PC-3 (cell line): Measurements from ENCODE around the gene ANGPTL2. TPM values are rescaled to one million over a fixed set of nuclear protein-coding genes. Genes with fewer than 3 reads are reported as not detected.
A peak's percentile ranks its signal among the peaks of the same experiment; 100 is the strongest.

Source experiments
- ATAC-seq: fragments of 200-7000 bp; cut with Tn5 transposase; 2 replicates; pipeline ENCODE4 v1.9.1; 2020; ENCODE audit warnings: mild to moderate bottlenecking, moderate library complexity
- BruUV-seq: library from RNA; stranded (reverse); fragments of 400-500 nt; replicated peaks from 2 replicates; lab custom pipeline; 2021; lab: Mats Ljungman, UMichigan
- CTCF ChIA-PET: fragments of 300-600 bp; sonication (Branson Sonifier 250); formaldehyde crosslinking; loops from one replicate; lab custom pipeline; 2022; ENCODE audit warnings: antibody characterized with exemption; lab: Charles Lee
- POLR2A ChIA-PET: fragments of 300-600 bp; sonication (Branson Sonifier 250); formaldehyde crosslinking; loops from one replicate; lab custom pipeline; 2022; ENCODE audit warnings: antibody characterized with exemption; ENCODE audit not compliant: unreplicated experiment; lab: Charles Lee
- DNase-seq: peaks from one replicate; pipeline ENCODE4 v3.0.0-alpha.2; 2015
- H2AFZ ChIP-seq: fragments of 300-600 bp; sonication (generic); 2 replicates; pipeline ENCODE4 v1.6.0; 2016; ENCODE audit warnings: antibody characterized with exemption, low read length
- H3F3A ChIP-seq: fragments of 300-600 bp; sonication (generic); one replicate; pipeline ENCODE4 v1.6.0; 2017; ENCODE audit warnings: antibody characterized with exemption, low read length, control low read depth, mild to moderate bottlenecking; ENCODE audit not compliant: unreplicated experiment
- H3K27ac ChIP-seq: fragments of 300-600 bp; sonication (generic); 2 replicates; pipeline ENCODE4 v1.5.1; 2016; ENCODE audit warnings: mild to moderate bottlenecking, low read length
- H3K27me3 ChIP-seq: fragments of 300-600 bp; sonication (generic); 2 replicates; pipeline ENCODE4 v1.6.1; 2016; ENCODE audit warnings: low read length, mixed read lengths
- H3K36me3 ChIP-seq: fragments of 300-600 bp; sonication (generic); 2 replicates; pipeline ENCODE4 v1.6.1; 2016; ENCODE audit warnings: low read depth, mixed run types, low read length, mixed read lengths
- H3K4me1 ChIP-seq: fragments of 300-600 bp; sonication (generic); 2 replicates; pipeline ENCODE4 v1.5.1; 2016; ENCODE audit warnings: low read length; ENCODE audit not compliant: insufficient read depth
- H3K4me2 ChIP-seq: fragments of 300-600 bp; sonication (generic); 2 replicates; pipeline ENCODE4 v1.6.0; 2016; ENCODE audit warnings: low read length
- H3K4me3 ChIP-seq: fragments of 300-600 bp; sonication (generic); 2 replicates; pipeline ENCODE4 v1.5.1; 2016; ENCODE audit warnings: mild to moderate bottlenecking, low read length, mixed read lengths
- H3K79me2 ChIP-seq: fragments of 300-600 bp; sonication (generic); 2 replicates; pipeline ENCODE4 v1.6.1; 2017; ENCODE audit warnings: low read length, mixed read lengths
- H3K9ac ChIP-seq: fragments of 300-600 bp; sonication (generic); 2 replicates; pipeline ENCODE4 v1.6.0; 2016; ENCODE audit warnings: mild to moderate bottlenecking, low read length
- H3K9me2 ChIP-seq: fragments of 300-600 bp; sonication (generic); replicated peaks from 2 replicates; pipeline ENCODE4 v1.6.1; 2016; ENCODE audit warnings: mixed run types, low read length, mixed read lengths
- H3K9me3 ChIP-seq: fragments of 300-600 bp; sonication (generic); 2 replicates; pipeline ENCODE4 v1.6.1; 2016; ENCODE audit warnings: low read length, mixed read lengths
- H4K20me1 ChIP-seq: fragments of 300-600 bp; sonication (generic); 2 replicates; pipeline ENCODE4 v1.6.1; 2016; ENCODE audit warnings: low read length, mixed read lengths
- CTCF ChIP-seq: fragments of 300-600 bp; sonication (generic); conservative IDR thresholded peaks from 2 replicates; pipeline ENCODE4 v1.5.1; 2017; ENCODE audit warnings: antibody characterized with exemption, low read depth, mild to moderate bottlenecking, low read length
- EZH2 ChIP-seq: fragments of 300-600 bp; sonication (generic); IDR thresholded peaks from one replicate; pipeline ENCODE4 v1.6.1; 2017; ENCODE audit warnings: antibody characterized with exemption, mild to moderate bottlenecking, low read length; ENCODE audit not compliant: unreplicated experiment
- EZH2phosphoT487 ChIP-seq: fragments of 300-600 bp; sonication (generic); IDR thresholded peaks from 2 replicates; pipeline ENCODE4 v1.6.1; 2018; ENCODE audit warnings: mild to moderate bottlenecking, antibody characterized with exemption, low read length, borderline replicate concordance
- intact Hi-C: fragments of 100-400 bp; cut with micrococcal nuclease; formaldehyde crosslinking; loops from 2 replicates; pipeline ENCODE4 v1.9.0; 2023
- total RNA-seq: library from RNA; depleted of rRNA; stranded (reverse); fragments of >200 nt; gene quantifications from 2 replicates; pipeline ENCODE4 v1.2.3, GENCODE V29; 2014

ANGPTL2 gene
- total RNA-seq, 1 experiment from 2014 or later: 0.07 TPM

- ChIA-PET CTCF (no interaction called here), POLR2A (no interaction called here)
- H3K36me3 ChIP-seq: no peaks in the 10 kb centered on the region
- H3K79me2 ChIP-seq: no peaks in the 10 kb centered on the region
- H3K9ac ChIP-seq: no peak overlapping the region
- peaks cover 17% of the 10 kb centered on the region for H3K4me1 ChIP-seq
- H3K4me3 ChIP-seq: no peak overlapping the region
- no peak for DNase-seq
- no peaks in the 10 kb centered on the region for H3K9me2 ChIP-seq
- ATAC-seq: no peak
- H3F3A ChIP-seq: no peaks in the 10 kb centered on the region
- H3K27me3 ChIP-seq: no peaks in the 10 kb centered on the region
- intact Hi-C loops: no loop called here
- no TSS peak for BruUV-seq
- H3K4me2 ChIP-seq: no peak overlapping the region
- H2AFZ ChIP-seq: no peak overlapping the region
- no peaks in the 10 kb centered on the region for H4K20me1 ChIP-seq
- no peak for TF ChIP-seq CTCF
- no peak for TF ChIP-seq EZH2
- no peak for TF ChIP-seq EZH2phosphoT487
- H3K9me3 ChIP-seq: no peaks in the 10 kb centered on the region
- no peak overlapping the region for H3K27ac ChIP-seq
Measured at GRCh38 chr9:127166111-127166510, 43.7 kb upstream of the ANGPTL2 start.

GRCh38 chr9:127165116-127165515 is 42.7 kb upstream of the ANGPTL2 start:
- BruUV-seq: no TSS peak
- Histone ChIP-seq H3K4me3 (no peak overlapping the region), H3K79me2 (no peaks in the 10 kb centered on the region), H3K4me2 (no peak overlapping the region), H3K27ac (no peak overlapping the region), H3K9me3 (no peaks in the 10 kb centered on the region), H3K9me2 (no peaks in the 10 kb centered on the region), H3K9ac (no peak overlapping the region), H4K20me1 (no peaks in the 10 kb centered on the region), H3K36me3 (no peaks in the 10 kb centered on the region), H3F3A (no peaks in the 10 kb centered on the region), H3K27me3 (no peaks in the 10 kb centered on the region), H2AFZ (no peak overlapping the region), H3K4me1 (peaks cover 17% of the 10 kb centered on the region)
- intact Hi-C loops: no loop called here
- DNase-seq: no peak
- no peak for ATAC-seq
- POLR2A ChIA-PET: no interaction called here
- CTCF ChIA-PET: no interaction called here
- TF ChIP-seq CTCF (no peak), EZH2phosphoT487 (no peak), EZH2 (no peak)

- POLR2A ChIA-PET: no interaction called here
- H3K79me2 ChIP-seq: no peaks in the 10 kb centered on the region
- no TSS peak for BruUV-seq
- no peaks in the 10 kb centered on the region for H3K9me3 ChIP-seq
- H3K27ac ChIP-seq: no peak overlapping the region
- H2AFZ ChIP-seq: no peak overlapping the region
- ATAC-seq (peak; percentile 22; the same call in 1 of the 2 replicates), DNase-seq (no peak)
- no peak overlapping the region for H3K4me3 ChIP-seq
- H3K36me3 ChIP-seq: no peaks in the 10 kb centered on the region
- no peaks in the 10 kb centered on the region for H4K20me1 ChIP-seq
- TF ChIP-seq CTCF (no peak), EZH2 (no peak), EZH2phosphoT487 (no peak)
- H3K27me3 ChIP-seq: no peaks in the 10 kb centered on the region
- H3K4me2 ChIP-seq: no peak overlapping the region
- intact Hi-C loops: no loop called here
- peaks cover 17% of the 10 kb centered on the region for H3K4me1 ChIP-seq
- CTCF ChIA-PET: no interaction called here
- no peak overlapping the region for H3K9ac ChIP-seq
- H3F3A ChIP-seq: no peaks in the 10 kb centered on the region
- H3K9me2 ChIP-seq: no peaks in the 10 kb centered on the region
Measured at GRCh38 chr9:127163409-127163808, 41.0 kb upstream of the ANGPTL2 start.
